Prostate gland (tissue), 1 donor: Measurements from ENCODE around the gene BANP.

ENCODE experiments used
- POLR2A ChIP-seq: fragments of 450-650 bp; IDR thresholded peaks from one replicate; pipeline ENCODE4 v1.6.1; 2016; ENCODE audit warnings: antibody characterized with exemption, mild to moderate bottlenecking
- POLR2AphosphoS5 ChIP-seq: sonication (generic); formaldehyde crosslinking; IDR thresholded peaks from one replicate; pipeline ENCODE4 v1.6.1; 2017; ENCODE audit warnings: antibody characterized with exemption

GRCh38 chr16:87979352-87979751 lies 28.1 kb downstream of the BANP start:
- no peak for TF ChIP-seq POLR2AphosphoS5
- no peak for TF ChIP-seq POLR2A
